GM12891 (cell line): ENCODE measurements around the gene C1orf35.

ENCODE experiments used
- PAX5 ChIP-seq: IDR thresholded peaks from 2 replicates; pipeline ENCODE4 v1.6.1; 2011; ENCODE audit warnings: low read length, moderate library complexity, mild to moderate bottlenecking; ENCODE audit not compliant: insufficient read depth, severe bottlenecking
- POLR2A ChIP-seq: IDR thresholded peaks from 2 replicates; pipeline ENCODE4 v1.6.1; 2011; ENCODE audit warnings: low read depth, low read length, control low read depth
- POLR2AphosphoS5 ChIP-seq: IDR thresholded peaks from 2 replicates; pipeline ENCODE4 v1.6.1; 2011; ENCODE audit warnings: low read depth, low read length, control low read depth
- POU2F2 ChIP-seq: IDR thresholded peaks from 2 replicates; pipeline ENCODE4 v1.6.1; 2011; ENCODE audit warnings: low read depth, mild to moderate bottlenecking, control low read depth, low read length, moderate library complexity
- SPI1 ChIP-seq: IDR thresholded peaks from 2 replicates; pipeline ENCODE4 v1.6.1; 2011; ENCODE audit warnings: low read depth, low read length, control low read depth
- TAF1 ChIP-seq: IDR thresholded peaks from 2 replicates; pipeline ENCODE4 v1.6.1; 2011; ENCODE audit warnings: low read depth, low read length, control low read depth

DNA sequence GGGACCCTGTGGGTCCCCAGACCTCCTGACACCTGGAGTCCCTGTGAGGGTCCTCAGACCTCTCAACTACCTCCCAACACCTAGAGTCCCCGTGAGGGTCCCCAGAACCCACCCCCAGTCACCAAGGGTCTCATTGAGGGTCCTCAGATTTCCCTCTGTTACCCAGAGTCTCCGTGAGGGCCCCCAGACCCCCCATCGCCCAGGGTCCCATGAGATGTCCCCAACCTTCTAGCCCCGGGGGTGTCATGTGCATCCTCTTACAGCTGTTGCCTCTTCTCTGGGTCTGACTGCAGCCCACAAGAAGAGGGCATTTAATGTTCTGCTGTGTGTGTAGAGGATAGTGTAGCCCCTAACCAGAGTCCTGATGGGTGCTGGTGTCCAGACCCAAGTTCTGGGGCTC, 44.6 kb upstream of the C1orf35 start:
- TF ChIP-seq POLR2AphosphoS5: no peak
- TF ChIP-seq TAF1: no peak
- no peak for TF ChIP-seq POLR2A
- TF ChIP-seq SPI1: no peak
- no peak for TF ChIP-seq PAX5
- no peak for TF ChIP-seq POU2F2
